ENCODE data around the gene KLHDC8A. TPM values are rescaled to one million over a fixed set of nuclear protein-coding genes. Genes with fewer than 3 reads are reported as not detected.

Gene KLHDC8A
- total and polyA plus RNA-seq, 2 of the 13 experiments (the other 11 are each of a cell fraction or from before 2014, with no cell fraction given): not detected

DNA sequence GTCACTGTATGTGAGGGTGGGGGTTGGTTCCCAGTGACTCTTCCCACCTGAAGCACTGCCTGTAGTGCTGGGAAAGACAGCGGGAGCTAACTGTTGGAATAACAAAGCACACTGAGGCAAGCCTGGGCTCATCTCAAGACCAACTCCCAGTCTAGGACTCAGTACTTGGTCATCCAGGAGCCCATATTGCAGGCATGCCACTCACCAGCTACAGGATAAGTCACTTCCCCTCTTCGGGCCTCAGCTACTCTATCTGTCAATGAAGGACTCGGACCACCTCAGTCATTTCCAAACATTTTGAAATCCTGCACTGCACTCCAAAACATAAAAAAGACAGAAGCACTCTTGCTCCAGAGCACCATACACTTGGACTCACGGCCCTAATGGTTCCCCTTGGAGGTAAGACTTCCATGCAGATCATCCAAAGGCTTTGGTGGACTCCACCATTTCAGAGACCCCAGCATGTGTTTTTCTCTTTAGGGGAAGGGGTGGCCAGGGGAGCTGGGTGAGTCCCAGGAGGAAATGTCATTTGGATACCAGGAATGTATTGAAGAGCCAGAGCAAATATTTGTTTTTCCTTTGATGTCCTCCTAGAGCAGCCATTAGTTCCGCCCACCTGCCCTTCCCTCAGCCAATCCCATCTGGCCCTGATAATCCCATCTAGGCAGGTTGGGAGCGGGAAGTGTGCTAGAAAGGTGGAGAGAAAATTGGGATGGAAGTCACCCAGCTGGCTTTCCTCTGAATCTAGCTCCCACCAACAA is 38.3 kb downstream of the KLHDC8A start (continued):
- TF ChIP-seq, protein P1, sequence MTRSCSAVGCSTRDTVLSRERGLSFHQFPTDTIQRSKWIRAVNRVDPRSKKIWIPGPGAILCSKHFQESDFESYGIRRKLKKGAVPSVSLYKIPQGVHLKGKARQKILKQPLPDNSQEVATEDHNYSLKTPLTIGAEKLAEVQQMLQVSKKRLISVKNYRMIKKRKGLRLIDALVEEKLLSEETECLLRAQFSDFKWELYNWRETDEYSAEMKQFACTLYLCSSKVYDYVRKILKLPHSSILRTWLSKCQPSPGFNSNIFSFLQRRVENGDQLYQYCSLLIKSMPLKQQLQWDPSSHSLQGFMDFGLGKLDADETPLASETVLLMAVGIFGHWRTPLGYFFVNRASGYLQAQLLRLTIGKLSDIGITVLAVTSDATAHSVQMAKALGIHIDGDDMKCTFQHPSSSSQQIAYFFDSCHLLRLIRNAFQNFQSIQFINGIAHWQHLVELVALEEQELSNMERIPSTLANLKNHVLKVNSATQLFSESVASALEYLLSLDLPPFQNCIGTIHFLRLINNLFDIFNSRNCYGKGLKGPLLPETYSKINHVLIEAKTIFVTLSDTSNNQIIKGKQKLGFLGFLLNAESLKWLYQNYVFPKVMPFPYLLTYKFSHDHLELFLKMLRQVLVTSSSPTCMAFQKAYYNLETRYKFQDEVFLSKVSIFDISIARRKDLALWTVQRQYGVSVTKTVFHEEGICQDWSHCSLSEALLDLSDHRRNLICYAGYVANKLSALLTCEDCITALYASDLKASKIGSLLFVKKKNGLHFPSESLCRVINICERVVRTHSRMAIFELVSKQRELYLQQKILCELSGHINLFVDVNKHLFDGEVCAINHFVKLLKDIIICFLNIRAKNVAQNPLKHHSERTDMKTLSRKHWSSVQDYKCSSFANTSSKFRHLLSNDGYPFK (CRISPR knock-in tag; IDR thresholded peaks at IDR 0.05; ENCODE audit: borderline replicate concordance): no peak
- TF ChIP-seq, protein P2, sequence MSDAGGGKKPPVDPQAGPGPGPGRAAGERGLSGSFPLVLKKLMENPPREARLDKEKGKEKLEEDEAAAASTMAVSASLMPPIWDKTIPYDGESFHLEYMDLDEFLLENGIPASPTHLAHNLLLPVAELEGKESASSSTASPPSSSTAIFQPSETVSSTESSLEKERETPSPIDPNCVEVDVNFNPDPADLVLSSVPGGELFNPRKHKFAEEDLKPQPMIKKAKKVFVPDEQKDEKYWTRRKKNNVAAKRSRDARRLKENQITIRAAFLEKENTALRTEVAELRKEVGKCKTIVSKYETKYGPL (CRISPR knock-in tag; IDR thresholded peaks at IDR 0.05): no peak
- TF ChIP-seq ZNF432 (CRISPR knock-in tag; IDR thresholded peaks at IDR 0.05; ENCODE audit: borderline replicate concordance): no peak
- TF ChIP-seq RXRB (CRISPR knock-in tag; IDR thresholded peaks at IDR 0.05; ENCODE audit: borderline replicate concordance): no peak
- TF ChIP-seq, protein P3, sequence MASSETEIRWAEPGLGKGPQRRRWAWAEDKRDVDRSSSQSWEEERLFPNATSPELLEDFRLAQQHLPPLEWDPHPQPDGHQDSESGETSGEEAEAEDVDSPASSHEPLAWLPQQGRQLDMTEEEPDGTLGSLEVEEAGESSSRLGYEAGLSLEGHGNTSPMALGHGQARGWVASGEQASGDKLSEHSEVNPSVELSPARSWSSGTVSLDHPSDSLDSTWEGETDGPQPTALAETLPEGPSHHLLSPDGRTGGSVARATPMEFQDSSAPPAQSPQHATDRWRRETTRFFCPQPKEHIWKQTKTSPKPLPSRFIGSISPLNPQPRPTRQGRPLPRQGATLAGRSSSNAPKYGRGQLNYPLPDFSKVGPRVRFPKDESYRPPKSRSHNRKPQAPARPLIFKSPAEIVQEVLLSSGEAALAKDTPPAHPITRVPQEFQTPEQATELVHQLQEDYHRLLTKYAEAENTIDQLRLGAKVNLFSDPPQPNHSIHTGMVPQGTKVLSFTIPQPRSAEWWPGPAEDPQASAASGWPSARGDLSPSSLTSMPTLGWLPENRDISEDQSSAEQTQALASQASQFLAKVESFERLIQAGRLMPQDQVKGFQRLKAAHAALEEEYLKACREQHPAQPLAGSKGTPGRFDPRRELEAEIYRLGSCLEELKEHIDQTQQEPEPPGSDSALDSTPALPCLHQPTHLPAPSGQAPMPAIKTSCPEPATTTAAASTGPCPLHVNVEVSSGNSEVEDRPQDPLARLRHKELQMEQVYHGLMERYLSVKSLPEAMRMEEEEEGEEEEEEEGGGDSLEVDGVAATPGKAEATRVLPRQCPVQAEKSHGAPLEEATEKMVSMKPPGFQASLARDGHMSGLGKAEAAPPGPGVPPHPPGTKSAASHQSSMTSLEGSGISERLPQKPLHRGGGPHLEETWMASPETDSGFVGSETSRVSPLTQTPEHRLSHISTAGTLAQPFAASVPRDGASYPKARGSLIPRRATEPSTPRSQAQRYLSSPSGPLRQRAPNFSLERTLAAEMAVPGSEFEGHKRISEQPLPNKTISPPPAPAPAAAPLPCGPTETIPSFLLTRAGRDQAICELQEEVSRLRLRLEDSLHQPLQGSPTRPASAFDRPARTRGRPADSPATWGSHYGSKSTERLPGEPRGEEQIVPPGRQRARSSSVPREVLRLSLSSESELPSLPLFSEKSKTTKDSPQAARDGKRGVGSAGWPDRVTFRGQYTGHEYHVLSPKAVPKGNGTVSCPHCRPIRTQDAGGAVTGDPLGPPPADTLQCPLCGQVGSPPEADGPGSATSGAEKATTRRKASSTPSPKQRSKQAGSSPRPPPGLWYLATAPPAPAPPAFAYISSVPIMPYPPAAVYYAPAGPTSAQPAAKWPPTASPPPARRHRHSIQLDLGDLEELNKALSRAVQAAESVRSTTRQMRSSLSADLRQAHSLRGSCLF (CRISPR knock-in tag; IDR thresholded peaks at IDR 0.05; ENCODE audit: borderline replicate concordance): no peak
- no peak for TF ChIP-seq ATM (IDR thresholded peaks at IDR 0.05; ENCODE audit: borderline replicate concordance)
- no peak for TF ChIP-seq HNRNPK (IDR thresholded peaks at IDR 0.05; ENCODE audit: low read depth, low read length, poor library complexity, severe bottlenecking)
- no peak for TF ChIP-seq RELA (CRISPR knock-in tag; IDR thresholded peaks at IDR 0.05)
- TF ChIP-seq SMAD3 (CRISPR knock-in tag; IDR thresholded peaks at IDR 0.05): no peak
- no peak for TF ChIP-seq ZKSCAN5 (CRISPR knock-in tag; IDR thresholded peaks at IDR 0.05)
- TF ChIP-seq, protein P4, sequence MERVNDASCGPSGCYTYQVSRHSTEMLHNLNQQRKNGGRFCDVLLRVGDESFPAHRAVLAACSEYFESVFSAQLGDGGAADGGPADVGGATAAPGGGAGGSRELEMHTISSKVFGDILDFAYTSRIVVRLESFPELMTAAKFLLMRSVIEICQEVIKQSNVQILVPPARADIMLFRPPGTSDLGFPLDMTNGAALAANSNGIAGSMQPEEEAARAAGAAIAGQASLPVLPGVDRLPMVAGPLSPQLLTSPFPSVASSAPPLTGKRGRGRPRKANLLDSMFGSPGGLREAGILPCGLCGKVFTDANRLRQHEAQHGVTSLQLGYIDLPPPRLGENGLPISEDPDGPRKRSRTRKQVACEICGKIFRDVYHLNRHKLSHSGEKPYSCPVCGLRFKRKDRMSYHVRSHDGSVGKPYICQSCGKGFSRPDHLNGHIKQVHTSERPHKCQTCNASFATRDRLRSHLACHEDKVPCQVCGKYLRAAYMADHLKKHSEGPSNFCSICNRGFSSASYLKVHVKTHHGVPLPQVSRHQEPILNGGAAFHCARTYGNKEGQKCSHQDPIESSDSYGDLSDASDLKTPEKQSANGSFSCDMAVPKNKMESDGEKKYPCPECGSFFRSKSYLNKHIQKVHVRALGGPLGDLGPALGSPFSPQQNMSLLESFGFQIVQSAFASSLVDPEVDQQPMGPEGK (CRISPR knock-in tag; IDR thresholded peaks at IDR 0.05): no peak
- peak; percentile 52; the same call in 1 of the 2 replicates for TF ChIP-seq ZBTB20 (CRISPR knock-in tag; IDR thresholded peaks at IDR 0.05; ENCODE audit: borderline replicate concordance, low read depth)
- no peak for TF ChIP-seq XBP1 (CRISPR knock-in tag; IDR thresholded peaks at IDR 0.05)

All from HepG2 (cell line).